GM12878 (cell line): ENCODE data around the gene PYGO1. TPM values are rescaled to one million over a fixed set of nuclear protein-coding genes. Genes with fewer than 3 reads are reported as not detected.

Experiments used
- ATAC-seq: fragments of 200-7000 bp; cut with Tn5 transposase; 3 replicates; pipeline ENCODE4 v1.9.1; 2020; ENCODE audit warnings: mild to moderate bottlenecking, moderate library complexity
- BruUV-seq: library from RNA; stranded (reverse); fragments of 400-500 nt; replicated peaks from 2 replicates; lab custom pipeline; 2021; lab: Mats Ljungman, UMichigan
- CTCF ChIA-PET: fragments of 300-600 bp; sonication (Branson Sonifier 250); formaldehyde crosslinking; extraction: SDS; loops from one replicate; lab custom pipeline; 2021; ENCODE audit warnings: inconsistent platforms; lab: Yijun Ruan, JAX
- POLR2A ChIA-PET: fragments of 350-600 bp; formaldehyde crosslinking; extraction: SDS; loops from one replicate; lab custom pipeline; 2021; ENCODE audit warnings: inconsistent platforms; lab: Charles Lee
- RAD21 ChIA-PET: fragments of 300-600 bp; sonication (Branson Sonifier 250); formaldehyde crosslinking; loops from one replicate; lab custom pipeline; 2023; ENCODE audit warnings: antibody characterized with exemption; ENCODE audit not compliant: unreplicated experiment; lab: Charles Lee
- SMC1A ChIA-PET: fragments of 300-600 bp; sonication (Branson Sonifier 250); formaldehyde crosslinking; loops from one replicate; lab custom pipeline; 2023; ENCODE audit not compliant: unreplicated experiment, uncharacterized antibody; lab: Charles Lee
- DNase-seq: peaks from one replicate; pipeline ENCODE4 v3.0.0-alpha.2; 2011; ENCODE audit warnings: low read depth, low spot score
- FAIRE-seq: peaks from 3 replicates; lab custom pipeline; 2011; peaks lifted over from hg19 to GRCh38; lab: Jason Lieb, UNC
- H2AFZ ChIP-seq: 2 replicates; pipeline ENCODE4 v1.6.0; 2011; ENCODE audit warnings: low read depth, low read length, control low read depth; ENCODE audit not compliant: control insufficient read depth
- H3K27ac ChIP-seq: 2 replicates; pipeline ENCODE4 v1.5.1; 2011; ENCODE audit warnings: control low read depth; ENCODE audit not compliant: control insufficient read depth, insufficient read depth
- H3K27me3 ChIP-seq, 2 experiments: replicated peaks in 1 of 2; 2 replicates each; pipeline versions ENCODE4 v1.6.0 to v1.6.1; 2011; ENCODE audit warnings: low read length in 1 of 2; ENCODE audit not compliant: control insufficient read depth in 2 of 2, insufficient read depth in 2 of 2
- H3K36me3 ChIP-seq, 2 experiments: 2 replicates each; pipeline ENCODE4 v1.5.1; 2011; ENCODE audit warnings: low read length in 1 of 2; ENCODE audit not compliant: control insufficient read depth in 2 of 2, insufficient read depth in 2 of 2
- H3K4me1 ChIP-seq: 2 replicates; pipeline ENCODE4 v1.6.1; 2011; ENCODE audit warnings: mild to moderate bottlenecking, low read length, moderate library complexity, mixed read lengths; ENCODE audit not compliant: control insufficient read depth, insufficient read depth
- H3K4me2 ChIP-seq: 2 replicates; pipeline ENCODE4 v1.6.0; 2011; ENCODE audit warnings: control low read depth; ENCODE audit not compliant: control insufficient read depth, insufficient read depth
- H3K4me3 ChIP-seq: fragments of 200-600 bp; sonication (generic); 2 replicates; pipeline ENCODE4 v1.5.1; 2016
- H3K79me2 ChIP-seq: 2 replicates; pipeline ENCODE4 v1.6.0; 2011; ENCODE audit warnings: low read length; ENCODE audit not compliant: control insufficient read depth, insufficient read depth
- H3K9ac ChIP-seq: 2 replicates; pipeline ENCODE4 v1.8.0; 2011; ENCODE audit warnings: low read length, control low read depth, mixed read lengths; ENCODE audit not compliant: control insufficient read depth, insufficient read depth
- H3K9me3 ChIP-seq: replicated peaks from 3 replicates; pipeline ENCODE4 v1.5.1; 2011; ENCODE audit warnings: mild to moderate bottlenecking, low read length; ENCODE audit not compliant: control insufficient read depth, insufficient read depth
- H4K20me1 ChIP-seq: 2 replicates; pipeline ENCODE4 v1.6.0; 2011; ENCODE audit not compliant: control insufficient read depth, insufficient read depth
- CBFB ChIP-seq: IDR thresholded peaks from 2 replicates; pipeline ENCODE4 v1.6.1; 2016; ENCODE audit warnings: antibody characterized with exemption, low read depth
- ETV6 ChIP-seq, 2 experiments: fragments of 450-650 bp in 1 of 2; IDR thresholded peaks in 1 of 2; conservative IDR thresholded peaks in 1 of 2; 2 replicates each; pipeline ENCODE4 v1.6.1; 2014; ENCODE audit warnings: antibody characterized with exemption in 1 of 2, borderline replicate concordance in 1 of 2, low read depth in 1 of 2, mild to moderate bottlenecking in 1 of 2, moderate library complexity in 1 of 2
- NFYB ChIP-seq: IDR thresholded peaks from 2 replicates; pipeline ENCODE4 v1.6.1; 2011; ENCODE audit warnings: low read depth, mild to moderate bottlenecking, low read length, improper control_type of control experiment, moderate library complexity; ENCODE audit not compliant: insufficient read depth
- NR2C2 ChIP-seq: IDR thresholded peaks from 2 replicates; pipeline ENCODE4 v1.6.1; 2011; ENCODE audit warnings: borderline replicate concordance, low read depth; ENCODE audit not compliant: control insufficient read depth, insufficient read length
- RB1 ChIP-seq: fragments of 450-650 bp; formaldehyde crosslinking; IDR thresholded peaks from 2 replicates; pipeline ENCODE4 v1.6.1; 2017; ENCODE audit warnings: mild to moderate bottlenecking, borderline replicate concordance
- SMAD1 ChIP-seq: fragments of 450-650 bp; IDR thresholded peaks from 2 replicates; pipeline ENCODE4 v1.6.1; 2018; ENCODE audit warnings: mild to moderate bottlenecking, low read depth; ENCODE audit not compliant: partially characterized antibody
- SMAD5 ChIP-seq: IDR thresholded peaks from 2 replicates; pipeline ENCODE4 v1.6.1; 2016; ENCODE audit warnings: antibody characterized with exemption, low read depth
- SREBF2 ChIP-seq: IDR thresholded peaks from 2 replicates; pipeline ENCODE4 v1.6.1; 2012; ENCODE audit warnings: mild to moderate bottlenecking, low read length
- SUPT20H ChIP-seq: IDR thresholded peaks from 2 replicates; pipeline ENCODE4 v1.6.1; 2011; ENCODE audit warnings: low read depth, mild to moderate bottlenecking, low read length, moderate library complexity, borderline replicate concordance; ENCODE audit not compliant: control insufficient read depth
- TCF7 ChIP-seq: IDR thresholded peaks from 2 replicates; pipeline ENCODE4 v1.6.1; 2014; ENCODE audit warnings: antibody characterized with exemption, borderline replicate concordance
- WGBS: methylation state at CpG from one replicate; pipeline ENCODE4 v1.1.6; 2016; ENCODE audit warnings: low lambda C conversion rate; ENCODE audit not compliant: insufficient replicate concordance, insufficient coverage; ENCODE audit errors: missing lambda C conversion rate; 5-methylcytosine and 5-hydroxymethylcytosine counted together
- in situ Hi-C: fragments of 300-500 bp; cut with MboI; formaldehyde crosslinking; loops from 9 replicates; pipeline ENCODE4 v1.14.3; 2018; ENCODE audit warnings: mixed read lengths
- intact Hi-C: fragments of 100-400 bp; cut with micrococcal nuclease; formaldehyde crosslinking; loops from one replicate; pipeline ENCODE4 v1.14.2; 2022; ENCODE audit not compliant: unreplicated experiment
- polyA plus RNA-seq, 11 experiments: library from polyadenylated mRNA; depleted of rRNA in 4 of 11; unstranded in 6 of 11; stranded (reverse) in 5 of 11; fragments of >200 nt; fragmentation: Nextera tagmentation in 4 of 11; fragmentation: Illumina TruSeq in 1 of 11; extraction: Ambion mirVana in 4 of 11; extraction: Trizol in 1 of 11; gene quantifications; 1 replicate in 1 of 11; 2 replicates in 10 of 11; pipeline versions ENCODE4 v1.2.1 to v1.2.3, GENCODE V29; 2011 to 2016; ENCODE audit warnings: inconsistent platforms in 2 of 11, missing spikeins in 2 of 11, low read depth in 1 of 11
- total RNA-seq, 4 experiments: library from RNA; depleted of rRNA in 3 of 4; stranded (reverse); fragments of >200 nt in 3 of 4; fragmentation: Illumina TruSeq in 1 of 4; extraction: Trizol in 1 of 4; gene quantifications; 2 replicates each; pipeline versions ENCODE4 v1.2.1 to v1.2.3, GENCODE V29; 2013 to 2021
- TF ChIP-seq, protein P1 (sequence below): fragments of 450-650 bp; IDR thresholded peaks from 2 replicates; pipeline ENCODE4 v1.6.1; 2017; ENCODE audit warnings: borderline replicate concordance
- TF ChIP-seq, protein P2 (sequence below): IDR thresholded peaks from 2 replicates; pipeline ENCODE4 v1.6.1; 2011; ENCODE audit warnings: low read depth, mild to moderate bottlenecking, low read length, moderate library complexity, borderline replicate concordance; ENCODE audit errors: extremely low read depth

PYGO1 gene
- total and polyA plus RNA-seq, 10 of the 15 experiments (the other 5 are each of a cell fraction or from before 2014, with no cell fraction given), result 0.01 TPM; not detected in 9

DNA sequence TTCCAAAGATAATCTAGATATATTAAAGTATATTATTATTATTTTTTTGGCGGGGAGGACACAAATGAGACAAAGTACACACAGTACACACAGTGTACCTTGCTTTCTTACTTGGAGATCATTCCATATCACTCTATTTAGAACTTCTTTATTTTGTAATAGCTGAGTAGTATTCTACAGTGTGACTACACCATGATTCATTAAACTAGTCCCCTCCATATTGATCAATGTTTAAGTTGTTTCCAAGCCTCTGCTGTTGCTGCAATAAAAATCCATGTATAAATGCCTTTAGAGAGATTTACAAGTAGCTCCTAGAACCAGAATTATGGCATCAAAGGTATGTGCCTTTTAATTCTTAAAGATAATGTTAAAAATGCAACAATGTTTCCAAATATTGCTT is 38.8 kb downstream of the PYGO1 start (continued):
- TF ChIP-seq, protein P1, sequence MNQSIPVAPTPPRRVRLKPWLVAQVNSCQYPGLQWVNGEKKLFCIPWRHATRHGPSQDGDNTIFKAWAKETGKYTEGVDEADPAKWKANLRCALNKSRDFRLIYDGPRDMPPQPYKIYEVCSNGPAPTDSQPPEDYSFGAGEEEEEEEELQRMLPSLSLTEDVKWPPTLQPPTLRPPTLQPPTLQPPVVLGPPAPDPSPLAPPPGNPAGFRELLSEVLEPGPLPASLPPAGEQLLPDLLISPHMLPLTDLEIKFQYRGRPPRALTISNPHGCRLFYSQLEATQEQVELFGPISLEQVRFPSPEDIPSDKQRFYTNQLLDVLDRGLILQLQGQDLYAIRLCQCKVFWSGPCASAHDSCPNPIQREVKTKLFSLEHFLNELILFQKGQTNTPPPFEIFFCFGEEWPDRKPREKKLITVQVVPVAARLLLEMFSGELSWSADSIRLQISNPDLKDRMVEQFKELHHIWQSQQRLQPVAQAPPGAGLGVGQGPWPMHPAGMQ, result no peak
- TF ChIP-seq ETV6 (conservative IDR thresholded peaks at IDR 0.05 in 1 of 2, IDR thresholded peaks at IDR 0.05 in 1 of 2; ENCODE audit: borderline replicate concordance in 1 of 2, low read depth in 1 of 2) (no peak), CBFB (no peak), SMAD1 (no peak), NFYB (no peak), SMAD5 (no peak)
- TF ChIP-seq, protein P2, sequence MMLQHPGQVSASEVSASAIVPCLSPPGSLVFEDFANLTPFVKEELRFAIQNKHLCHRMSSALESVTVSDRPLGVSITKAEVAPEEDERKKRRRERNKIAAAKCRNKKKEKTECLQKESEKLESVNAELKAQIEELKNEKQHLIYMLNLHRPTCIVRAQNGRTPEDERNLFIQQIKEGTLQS, result no peak

DNA sequence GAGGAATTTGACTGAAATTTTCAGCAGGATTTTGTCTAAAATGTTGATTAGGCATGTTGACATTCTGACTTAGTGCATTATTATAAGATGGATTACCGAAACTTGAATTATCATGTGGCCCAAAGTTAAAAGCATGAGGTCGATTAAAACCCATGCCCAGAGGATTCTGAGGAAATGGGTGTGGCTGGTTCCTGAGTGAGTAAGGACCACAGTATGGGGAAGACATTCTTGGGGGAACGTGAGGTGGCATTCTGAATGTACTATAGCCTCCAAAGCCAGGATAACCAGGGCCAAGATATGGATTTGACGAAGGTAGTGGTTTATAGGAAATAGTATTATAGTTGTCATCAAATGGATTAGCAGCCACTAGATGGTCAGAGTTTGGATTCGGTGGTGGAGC is 41.4 kb downstream of the PYGO1 start:
- Histone ChIP-seq H3K27ac (no peak overlapping the region), H2AFZ (no peak overlapping the region), H3K4me1 (no peaks in the 10 kb centered on the region), H4K20me1 (no peaks in the 10 kb centered on the region), H3K27me3 (no peaks in the 10 kb centered on the region), H3K4me3 (no peak overlapping the region), H3K4me2 (no peak overlapping the region), H3K9ac (no peak overlapping the region), H3K79me2 (no peaks in the 10 kb centered on the region), H3K9me3 (no peaks in the 10 kb centered on the region)
- in situ Hi-C loops (no loop called here), intact Hi-C loops (no loop called here)
- WGBS, result 43% methylated on average over 5 of the region's 5 CpGs
- ChIA-PET CTCF (no interaction called here), SMC1A (no interaction called here), POLR2A (no interaction called here)
- no TSS peak for BruUV-seq
- no peak for FAIRE-seq
- DNase-seq, result no peak
- TF ChIP-seq SREBF2 (no peak), NR2C2 (no peak), SUPT20H (no peak), NFYB (no peak), RB1 (no peak), TCF7 (no peak)
- TF ChIP-seq, all 136 proteins: peak for 0
- RAD21 ChIA-PET, result no interaction called here
- ATAC-seq, result no peak
- H3K36me3 ChIP-seq, result no peaks in the 10 kb centered on the region
